ENCODE data around the gene SLC8A1.

DNA sequence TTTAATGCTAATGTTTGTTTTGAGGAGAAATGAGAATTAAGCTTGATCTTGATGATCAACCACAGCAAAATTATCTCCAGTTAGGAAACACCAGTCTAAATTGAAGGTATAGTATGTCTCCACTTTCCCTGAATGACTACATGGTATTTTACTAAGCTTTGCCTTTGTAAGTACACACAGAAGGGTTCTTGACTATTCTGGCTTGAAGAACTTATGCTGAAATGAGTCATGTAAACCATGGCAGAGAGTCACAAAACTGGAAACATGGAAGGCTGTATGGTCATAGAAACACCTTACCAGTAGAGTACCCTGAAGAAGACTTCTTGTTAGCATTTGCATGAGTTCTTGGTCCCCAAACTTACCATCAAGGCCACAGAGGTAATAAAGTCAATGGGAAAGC, 250.5 kb downstream of the SLC8A1 start:
- TF ChIP-seq POLR2A (IDR thresholded peaks at IDR 0.05), result no peak
- TF ChIP-seq, protein P1, sequence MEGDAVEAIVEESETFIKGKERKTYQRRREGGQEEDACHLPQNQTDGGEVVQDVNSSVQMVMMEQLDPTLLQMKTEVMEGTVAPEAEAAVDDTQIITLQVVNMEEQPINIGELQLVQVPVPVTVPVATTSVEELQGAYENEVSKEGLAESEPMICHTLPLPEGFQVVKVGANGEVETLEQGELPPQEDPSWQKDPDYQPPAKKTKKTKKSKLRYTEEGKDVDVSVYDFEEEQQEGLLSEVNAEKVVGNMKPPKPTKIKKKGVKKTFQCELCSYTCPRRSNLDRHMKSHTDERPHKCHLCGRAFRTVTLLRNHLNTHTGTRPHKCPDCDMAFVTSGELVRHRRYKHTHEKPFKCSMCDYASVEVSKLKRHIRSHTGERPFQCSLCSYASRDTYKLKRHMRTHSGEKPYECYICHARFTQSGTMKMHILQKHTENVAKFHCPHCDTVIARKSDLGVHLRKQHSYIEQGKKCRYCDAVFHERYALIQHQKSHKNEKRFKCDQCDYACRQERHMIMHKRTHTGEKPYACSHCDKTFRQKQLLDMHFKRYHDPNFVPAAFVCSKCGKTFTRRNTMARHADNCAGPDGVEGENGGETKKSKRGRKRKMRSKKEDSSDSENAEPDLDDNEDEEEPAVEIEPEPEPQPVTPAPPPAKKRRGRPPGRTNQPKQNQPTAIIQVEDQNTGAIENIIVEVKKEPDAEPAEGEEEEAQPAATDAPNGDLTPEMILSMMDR (IDR thresholded peaks at IDR 0.05), result no peak
- no peak for TF ChIP-seq EP300 (IDR thresholded peaks at IDR 0.05)

Measured in upper lobe of left lung (tissue), 4 donors.